Right lung (tissue), 5 donors: ENCODE results near the gene MRPL14. TPM values are rescaled to one million over a fixed set of nuclear protein-coding genes. Genes with fewer than 3 reads are reported as not detected.
"Not testable (repeated sequence)": the region's sequence is repeated elsewhere in the genome, so short reads cannot be mapped to it uniquely, and the experiment has no call there.

ENCODE experiments used
- DNase-seq, 2 donors: peaks; one replicate each; pipeline ENCODE4 v3.0.0-alpha.2; 2013
- polyA plus RNA-seq, 5 donors: library from polyadenylated mRNA; unstranded; fragments of 120-200 nt; gene quantifications; one replicate each; pipeline versions ENCODE4 v1.2.1 to v1.2.3, GENCODE V29; 2013; ENCODE audit warnings: inconsistent platforms in 1 of 5, low replicate concordance in 1 of 5; ENCODE audit not compliant: insufficient read length in 5 of 5, insufficient read depth in 1 of 5

The MRPL14 gene
- polyA plus RNA-seq, 5 donors = 28.3 to 43.0 (median 37.2) TPM

GRCh38 chr6:44104481-44105021, 22.7 kb downstream of the MRPL14 start:
- DNase-seq = no peak

DNA sequence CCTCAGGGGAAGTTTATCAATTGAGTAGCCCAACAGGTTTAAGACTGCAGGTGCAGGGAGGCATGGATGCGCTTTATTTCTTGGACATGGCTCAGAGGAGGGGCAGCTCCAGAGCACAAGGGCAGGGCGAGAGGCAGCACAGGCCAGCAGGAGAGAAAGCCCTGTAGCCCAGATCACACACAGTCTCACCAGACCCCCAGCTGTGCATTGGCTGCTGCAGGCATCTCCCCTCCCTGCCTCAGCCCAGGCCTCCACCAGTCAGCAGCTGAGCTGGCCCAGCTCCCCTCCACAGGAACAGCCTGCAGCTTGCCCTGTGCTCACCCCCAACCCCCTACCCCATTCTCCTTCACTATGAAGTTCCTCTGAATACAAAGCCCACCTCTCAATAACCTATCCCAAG, 24.7 kb downstream of the MRPL14 start:
- DNase-seq = no peak

GRCh38 chr6:44101832-44102231, 25.4 kb downstream of the MRPL14 start:
- no peak for DNase-seq

DNA sequence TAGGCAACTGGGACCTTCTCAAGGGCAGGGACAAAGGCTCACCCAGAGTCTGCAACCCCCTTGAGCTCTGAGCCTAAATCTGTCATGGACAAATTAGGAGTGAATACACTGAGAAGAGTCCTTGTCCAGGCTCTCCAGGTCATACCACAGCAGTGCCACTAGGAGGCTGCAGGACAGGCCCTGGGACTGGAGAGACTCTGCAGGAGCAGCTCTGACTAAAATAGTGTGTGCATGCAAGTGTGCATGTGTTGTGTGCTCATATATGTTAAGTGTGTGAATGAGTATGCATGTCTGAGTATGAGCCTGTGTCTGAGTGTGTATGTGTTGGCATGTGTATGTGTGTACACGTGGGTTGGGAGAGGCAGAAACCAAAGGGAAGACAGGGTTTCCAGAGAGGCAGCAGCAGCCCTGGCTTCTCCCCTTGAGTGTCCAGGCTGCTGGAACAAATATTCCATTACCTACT, 27.1 kb downstream of the MRPL14 start:
- DNase-seq = no peak

DNA sequence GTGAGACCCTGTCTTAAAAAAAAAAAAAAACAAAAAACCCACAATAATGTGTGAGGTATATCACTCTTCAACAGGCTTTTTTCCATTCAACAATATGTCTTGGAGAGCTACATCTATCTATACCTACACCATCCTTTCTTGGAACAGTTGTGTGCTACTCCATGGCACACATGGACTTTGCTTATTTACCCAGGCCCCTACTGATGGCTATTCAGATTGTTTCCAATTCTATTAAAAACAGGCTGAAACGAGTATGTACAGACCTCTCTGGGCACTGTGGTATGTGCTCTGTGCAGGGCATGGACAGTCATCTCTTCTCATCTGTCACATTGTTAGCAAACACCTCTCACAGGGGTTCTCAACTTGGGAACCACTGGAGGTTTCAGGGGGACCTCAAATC, 28.1 kb downstream of the MRPL14 start:
- no peak for DNase-seq

DNA sequence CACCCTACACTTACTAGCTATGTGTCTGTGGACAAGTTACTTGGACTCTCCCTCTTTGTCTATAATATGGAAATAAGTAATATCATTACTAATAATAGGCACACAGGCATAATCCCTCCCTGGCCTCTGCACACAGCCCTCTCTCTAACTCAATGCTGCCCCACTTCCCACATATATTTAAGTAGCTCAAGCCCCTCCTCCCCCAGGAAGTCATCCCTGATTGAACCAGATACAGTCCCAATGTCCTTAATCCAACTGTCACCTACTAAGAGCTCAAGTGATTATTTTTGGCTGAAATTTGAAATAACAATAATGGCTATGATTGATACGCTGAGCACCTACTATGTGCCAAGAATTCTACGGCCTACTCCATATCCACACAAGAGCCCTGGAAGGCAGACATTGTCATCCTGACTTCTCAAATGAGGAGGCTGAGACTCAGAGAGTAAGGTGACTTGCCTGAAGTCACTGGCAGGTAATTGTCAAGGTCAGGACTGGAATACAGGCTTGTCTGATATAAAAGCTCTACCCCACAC, 29.4 kb downstream of the MRPL14 start:
- DNase-seq = no peak

- peak in 1 of 2 donors; percentile 60 for DNase-seq
Measured at GRCh38 chr6:44096612-44097011, 30.6 kb downstream of the MRPL14 start.

GRCh38 chr6:44095243-44095623, 32.0 kb downstream of the MRPL14 start:
- DNase-seq = not testable (repeated sequence)

DNA sequence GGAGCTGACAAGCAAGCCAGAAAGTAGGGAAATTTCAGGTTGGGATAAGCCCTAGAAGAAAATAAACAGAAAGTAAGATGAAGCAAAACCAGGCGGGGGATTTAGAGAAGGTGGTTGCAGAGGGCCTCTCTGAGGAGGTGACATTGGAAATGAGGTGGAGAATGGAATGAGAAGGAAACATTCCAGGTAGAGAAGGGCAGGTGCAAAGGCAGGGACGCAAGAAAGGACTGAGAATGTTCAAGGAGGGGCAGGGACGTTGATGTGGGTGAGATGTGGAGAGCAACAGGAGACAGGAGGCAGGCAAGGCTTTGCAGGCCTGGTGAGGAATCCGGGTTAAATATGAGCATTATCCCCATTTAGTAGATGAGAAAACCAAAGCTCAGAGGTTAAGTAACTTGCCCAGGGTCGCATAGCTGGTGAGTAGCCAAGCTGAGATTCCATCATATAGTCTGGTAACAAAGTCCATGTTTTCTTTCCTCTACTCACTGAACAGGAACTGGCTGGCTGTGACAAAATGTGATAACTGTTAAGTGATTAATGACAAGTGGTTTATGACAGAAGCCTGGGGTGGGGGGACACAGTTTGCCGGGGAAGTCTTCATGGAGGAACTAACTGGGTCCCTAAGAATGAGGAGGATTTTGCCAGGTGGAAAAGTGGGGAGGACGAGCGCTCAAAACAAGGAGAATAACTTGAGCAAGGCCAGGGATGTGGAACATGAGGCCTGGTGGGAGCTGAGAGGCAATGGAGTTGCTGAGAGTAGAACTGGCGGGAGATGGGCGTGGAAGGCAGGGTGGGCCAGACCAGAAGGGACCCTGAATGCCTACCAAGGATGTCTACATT, 32.6 kb downstream of the MRPL14 start:
- DNase-seq = no peak

GRCh38 chr6:44093750-44094402, 33.4 kb downstream of the MRPL14 start:
- DNase-seq = no peak

GRCh38 chr6:44093066-44093465, 34.2 kb downstream of the MRPL14 start:
- DNase-seq = no peak

- DNase-seq = no peak
Measured at GRCh38 chr6:44091981-44092884, 35.0 kb downstream of the MRPL14 start.

- not testable (repeated sequence) for DNase-seq
Measured at GRCh38 chr6:44091356-44091755, 35.9 kb downstream of the MRPL14 start.

- DNase-seq = no peak
Measured at GRCh38 chr6:44090465-44090864, 36.8 kb downstream of the MRPL14 start.

- no peak for DNase-seq
Measured at GRCh38 chr6:44088827-44089590, 38.2 kb downstream of the MRPL14 start.

DNA sequence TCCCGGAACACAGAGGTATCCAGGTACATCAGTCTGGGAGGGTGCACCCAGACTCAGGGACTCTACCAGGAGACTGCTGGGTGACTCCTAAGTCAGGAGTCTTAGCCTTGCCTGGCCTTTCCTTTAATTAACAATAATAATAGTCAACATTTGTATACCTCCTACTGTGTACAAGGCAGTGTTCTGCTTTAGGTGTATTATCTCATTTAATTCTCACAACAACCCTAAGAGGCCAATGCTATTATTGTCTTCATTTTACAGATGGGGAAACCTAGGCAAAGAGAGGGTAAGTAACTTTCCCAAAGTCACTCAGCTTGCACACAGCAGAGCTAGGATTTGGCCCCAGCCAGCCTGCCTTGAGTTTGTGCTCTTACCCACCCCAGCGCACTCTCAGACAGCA, 39.6 kb downstream of the MRPL14 start:
- DNase-seq = no peak

DNA sequence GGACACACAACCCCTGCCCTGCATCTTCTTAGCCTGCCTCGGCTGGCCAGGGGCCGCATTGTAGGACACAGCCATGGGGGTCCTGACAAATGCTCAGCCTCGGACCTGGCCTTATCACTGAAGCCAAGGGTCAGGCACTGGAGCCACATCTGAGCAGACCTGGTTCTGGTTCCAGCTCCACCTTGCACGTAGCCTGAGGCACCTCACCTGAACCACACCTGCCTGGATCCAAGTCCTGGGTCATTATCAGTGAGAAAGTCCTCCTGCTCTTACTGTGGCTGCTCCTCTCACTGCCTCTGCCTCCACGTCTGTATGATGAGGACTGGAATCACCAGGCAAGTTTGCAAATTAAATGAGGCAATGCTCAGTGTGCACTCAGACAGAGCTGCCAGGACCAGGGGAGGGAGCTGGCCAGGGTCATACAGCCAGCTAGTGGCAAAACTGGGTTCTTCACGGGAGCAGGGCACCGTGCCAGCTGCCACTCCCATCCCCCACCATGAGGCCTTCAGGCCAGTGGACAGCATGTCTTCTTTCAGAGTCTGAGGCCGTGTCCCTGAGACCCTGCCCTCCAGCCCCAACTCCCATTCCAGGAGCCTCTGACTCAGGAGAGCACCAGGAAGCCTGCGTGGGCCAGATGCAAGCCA, 40.2 kb downstream of the MRPL14 start:
- no peak for DNase-seq

- DNase-seq = no peak
Measured at GRCh38 chr6:44085219-44085618, 42.0 kb downstream of the MRPL14 start.

DNA sequence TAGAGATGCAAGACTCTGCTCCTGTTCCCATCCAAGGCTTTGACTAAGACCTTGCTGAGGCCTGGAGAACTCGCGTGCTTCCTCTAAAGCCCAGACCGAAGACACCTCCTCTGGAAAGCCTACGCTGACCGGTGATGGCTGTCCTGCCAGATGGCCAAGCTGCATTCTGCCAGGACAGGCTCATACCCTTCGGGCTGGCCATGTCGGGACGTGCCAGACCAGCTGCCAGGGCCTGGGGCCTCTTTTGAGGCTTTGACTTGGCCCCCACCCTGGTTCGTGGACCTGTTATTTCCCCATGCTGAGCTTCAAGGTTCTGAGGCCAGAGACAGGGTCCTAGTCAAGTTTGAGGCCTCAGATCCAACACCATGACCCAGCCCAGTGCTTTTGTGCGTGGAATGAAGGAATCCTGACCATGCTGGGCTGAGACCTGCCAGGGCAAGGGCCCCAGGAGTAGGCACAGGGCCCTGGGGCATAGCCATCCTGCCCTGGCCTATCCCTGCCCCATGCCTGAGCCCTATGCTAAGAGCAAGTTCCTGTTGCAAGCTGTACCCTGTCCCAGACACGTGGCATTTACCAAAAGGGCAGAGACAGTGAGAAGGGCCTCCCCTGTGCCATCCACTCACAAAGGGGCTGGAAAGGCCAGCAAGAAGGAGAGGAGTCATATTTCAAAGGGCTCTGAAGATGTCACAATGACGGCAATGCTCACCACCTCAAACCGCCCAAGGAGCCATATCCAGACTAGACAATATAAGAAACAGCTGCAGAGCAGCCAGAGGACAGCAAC, 42.8 kb downstream of the MRPL14 start:
- no peak for DNase-seq
